ENCODE results near the gene ZNRF4.

ZNRF4 gene

GRCh38 chr19:5445561-5446055, 9.6 kb upstream of the ZNRF4 start:
- no peak overlapping the region for H3K27ac ChIP-seq (ENCODE audit: low read depth, low read length)
- no peak overlapping the region for H2AFZ ChIP-seq (ENCODE audit: low read depth, low read length, severe bottlenecking)
- no peak overlapping the region for H3K4me2 ChIP-seq (ENCODE audit: low read depth, low read length, poor library complexity, severe bottlenecking)
- TF ChIP-seq EZH2phosphoT487 (conservative IDR thresholded peaks at IDR 0.05; ENCODE audit: low read length), result no peak
- TF ChIP-seq, protein P1, sequence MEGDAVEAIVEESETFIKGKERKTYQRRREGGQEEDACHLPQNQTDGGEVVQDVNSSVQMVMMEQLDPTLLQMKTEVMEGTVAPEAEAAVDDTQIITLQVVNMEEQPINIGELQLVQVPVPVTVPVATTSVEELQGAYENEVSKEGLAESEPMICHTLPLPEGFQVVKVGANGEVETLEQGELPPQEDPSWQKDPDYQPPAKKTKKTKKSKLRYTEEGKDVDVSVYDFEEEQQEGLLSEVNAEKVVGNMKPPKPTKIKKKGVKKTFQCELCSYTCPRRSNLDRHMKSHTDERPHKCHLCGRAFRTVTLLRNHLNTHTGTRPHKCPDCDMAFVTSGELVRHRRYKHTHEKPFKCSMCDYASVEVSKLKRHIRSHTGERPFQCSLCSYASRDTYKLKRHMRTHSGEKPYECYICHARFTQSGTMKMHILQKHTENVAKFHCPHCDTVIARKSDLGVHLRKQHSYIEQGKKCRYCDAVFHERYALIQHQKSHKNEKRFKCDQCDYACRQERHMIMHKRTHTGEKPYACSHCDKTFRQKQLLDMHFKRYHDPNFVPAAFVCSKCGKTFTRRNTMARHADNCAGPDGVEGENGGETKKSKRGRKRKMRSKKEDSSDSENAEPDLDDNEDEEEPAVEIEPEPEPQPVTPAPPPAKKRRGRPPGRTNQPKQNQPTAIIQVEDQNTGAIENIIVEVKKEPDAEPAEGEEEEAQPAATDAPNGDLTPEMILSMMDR (IDR thresholded peaks at IDR 0.05; ENCODE audit: insufficient read depth, low read length, poor library complexity, severe bottlenecking), result no peak
- no peaks in the 10 kb centered on the region for H3K36me3 ChIP-seq (ENCODE audit: low read length)
- no peaks in the 10 kb centered on the region for H3K9me2 ChIP-seq (replicated peaks; ENCODE audit: insufficient read depth, low read length)
- no peak overlapping the region for H3K4me3 ChIP-seq (ENCODE audit: insufficient read depth, low read length, poor library complexity, severe bottlenecking)
- no peak overlapping the region for H3K9ac ChIP-seq (ENCODE audit: low read length)
- no peaks in the 10 kb centered on the region for H3K27me3 ChIP-seq (ENCODE audit: low read length)
- H4K20me1 ChIP-seq (ENCODE audit: low read depth, low read length), result no peaks in the 10 kb centered on the region
- H3K79me2 ChIP-seq (ENCODE audit: insufficient read depth, low read length), result no peaks in the 10 kb centered on the region
- H3F3A ChIP-seq (ENCODE audit: insufficient read depth), result no peaks in the 10 kb centered on the region
- H3K9me3 ChIP-seq (ENCODE audit: insufficient read depth, low read length), result no peaks in the 10 kb centered on the region

- H2AFZ ChIP-seq (ENCODE audit: low read depth, low read length, severe bottlenecking), result no peak overlapping the region
- H3K4me3 ChIP-seq (ENCODE audit: insufficient read depth, low read length, poor library complexity, severe bottlenecking), result no peak overlapping the region
- H3K9me2 ChIP-seq (replicated peaks; ENCODE audit: insufficient read depth, low read length), result no peaks in the 10 kb centered on the region
- H3F3A ChIP-seq (ENCODE audit: insufficient read depth), result no peaks in the 10 kb centered on the region
- no peaks in the 10 kb centered on the region for H3K36me3 ChIP-seq (ENCODE audit: low read length)
- no peaks in the 10 kb centered on the region for H4K20me1 ChIP-seq (ENCODE audit: low read depth, low read length)
- no peaks in the 10 kb centered on the region for H3K27me3 ChIP-seq (ENCODE audit: low read length)
- no peak overlapping the region for H3K4me2 ChIP-seq (ENCODE audit: low read depth, low read length, poor library complexity, severe bottlenecking)
- no peak overlapping the region for H3K9ac ChIP-seq (ENCODE audit: low read length)
- no peaks in the 10 kb centered on the region for H3K79me2 ChIP-seq (ENCODE audit: insufficient read depth, low read length)
- TF ChIP-seq EZH2phosphoT487 (conservative IDR thresholded peaks at IDR 0.05; ENCODE audit: low read length), result no peak
- TF ChIP-seq, protein P1 (IDR thresholded peaks at IDR 0.05; ENCODE audit: insufficient read depth, low read length, poor library complexity, severe bottlenecking), result no peak
- H3K27ac ChIP-seq (ENCODE audit: low read depth, low read length), result no peak overlapping the region
- H3K9me3 ChIP-seq (ENCODE audit: insufficient read depth, low read length), result no peaks in the 10 kb centered on the region
Observed at GRCh38 chr19:5447700-5448311, 7.4 kb upstream of the ZNRF4 start.

DNA sequence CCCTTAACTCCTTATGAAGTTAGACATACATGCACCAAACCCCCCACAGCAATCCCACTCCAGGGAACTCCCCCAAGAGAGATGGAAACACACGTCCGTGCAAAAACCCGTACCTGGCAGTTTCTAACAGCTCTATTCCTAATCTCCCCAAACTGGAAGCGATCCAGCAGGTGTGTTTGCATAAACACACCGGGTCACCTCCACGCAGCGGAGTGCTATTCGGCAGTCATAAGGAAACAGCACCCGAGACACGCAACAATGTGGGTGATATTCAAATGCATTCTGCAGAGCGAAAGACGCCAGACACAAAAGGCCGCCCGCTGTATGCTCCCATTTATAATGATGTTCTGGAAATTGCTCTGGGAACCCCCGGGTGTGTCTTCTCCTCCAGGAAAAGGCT, 6.8 kb upstream of the ZNRF4 start:
- no peak overlapping the region for H2AFZ ChIP-seq (ENCODE audit: low read depth, low read length, severe bottlenecking)
- no peaks in the 10 kb centered on the region for H3K9me3 ChIP-seq (ENCODE audit: insufficient read depth, low read length)
- no peaks in the 10 kb centered on the region for H3K9me2 ChIP-seq (replicated peaks; ENCODE audit: insufficient read depth, low read length)
- H3K27ac ChIP-seq (ENCODE audit: low read depth, low read length), result no peak overlapping the region
- no peaks in the 10 kb centered on the region for H4K20me1 ChIP-seq (ENCODE audit: low read depth, low read length)
- no peaks in the 10 kb centered on the region for H3K27me3 ChIP-seq (ENCODE audit: low read length)
- no peaks in the 10 kb centered on the region for H3K36me3 ChIP-seq (ENCODE audit: low read length)
- H3K9ac ChIP-seq (ENCODE audit: low read length), result no peak overlapping the region
- no peak for TF ChIP-seq EZH2phosphoT487 (conservative IDR thresholded peaks at IDR 0.05; ENCODE audit: low read length)
- TF ChIP-seq, protein P1 (IDR thresholded peaks at IDR 0.05; ENCODE audit: insufficient read depth, low read length, poor library complexity, severe bottlenecking), result no peak
- no peak overlapping the region for H3K4me3 ChIP-seq (ENCODE audit: insufficient read depth, low read length, poor library complexity, severe bottlenecking)
- no peak overlapping the region for H3K4me2 ChIP-seq (ENCODE audit: low read depth, low read length, poor library complexity, severe bottlenecking)
- H3K79me2 ChIP-seq (ENCODE audit: insufficient read depth, low read length), result no peaks in the 10 kb centered on the region
- no peaks in the 10 kb centered on the region for H3F3A ChIP-seq (ENCODE audit: insufficient read depth)

Measured in SU-DHL-6 (cell line).